Panc1 (cell line): ENCODE measurements around the gene NKPD1.

Experiments
- CTCF ChIP-seq: fragments of 450-650 bp; IDR thresholded peaks from 2 replicates; pipeline ENCODE4 v1.5.1; 2017; ENCODE audit warnings: mild to moderate bottlenecking
- POLR2AphosphoS5 ChIP-seq: IDR thresholded peaks from 2 replicates; pipeline ENCODE4 v1.6.1; 2012; ENCODE audit warnings: mild to moderate bottlenecking, low read depth, low read length, moderate library complexity
- SIN3A ChIP-seq: IDR thresholded peaks from 2 replicates; pipeline ENCODE4 v1.6.1; 2012; ENCODE audit warnings: low read depth, mild to moderate bottlenecking, low read length, moderate library complexity, borderline replicate concordance; ENCODE audit not compliant: insufficient read depth
- TF ChIP-seq, protein P1 (sequence below), 2 experiments: IDR thresholded peaks; 2 replicates each; pipeline ENCODE4 v1.6.1; 2011 to 2012; ENCODE audit warnings: low read depth in 2 of 2, control low read depth in 1 of 2, low read length in 1 of 2, mild to moderate bottlenecking in 1 of 2, moderate library complexity in 1 of 2; ENCODE audit not compliant: insufficient read depth in 1 of 2

GRCh38 chr19:45178262-45179071 is 17.7 kb upstream of the NKPD1 start, which contains the start of gene BLOC1S3:
- TF ChIP-seq, protein P1, sequence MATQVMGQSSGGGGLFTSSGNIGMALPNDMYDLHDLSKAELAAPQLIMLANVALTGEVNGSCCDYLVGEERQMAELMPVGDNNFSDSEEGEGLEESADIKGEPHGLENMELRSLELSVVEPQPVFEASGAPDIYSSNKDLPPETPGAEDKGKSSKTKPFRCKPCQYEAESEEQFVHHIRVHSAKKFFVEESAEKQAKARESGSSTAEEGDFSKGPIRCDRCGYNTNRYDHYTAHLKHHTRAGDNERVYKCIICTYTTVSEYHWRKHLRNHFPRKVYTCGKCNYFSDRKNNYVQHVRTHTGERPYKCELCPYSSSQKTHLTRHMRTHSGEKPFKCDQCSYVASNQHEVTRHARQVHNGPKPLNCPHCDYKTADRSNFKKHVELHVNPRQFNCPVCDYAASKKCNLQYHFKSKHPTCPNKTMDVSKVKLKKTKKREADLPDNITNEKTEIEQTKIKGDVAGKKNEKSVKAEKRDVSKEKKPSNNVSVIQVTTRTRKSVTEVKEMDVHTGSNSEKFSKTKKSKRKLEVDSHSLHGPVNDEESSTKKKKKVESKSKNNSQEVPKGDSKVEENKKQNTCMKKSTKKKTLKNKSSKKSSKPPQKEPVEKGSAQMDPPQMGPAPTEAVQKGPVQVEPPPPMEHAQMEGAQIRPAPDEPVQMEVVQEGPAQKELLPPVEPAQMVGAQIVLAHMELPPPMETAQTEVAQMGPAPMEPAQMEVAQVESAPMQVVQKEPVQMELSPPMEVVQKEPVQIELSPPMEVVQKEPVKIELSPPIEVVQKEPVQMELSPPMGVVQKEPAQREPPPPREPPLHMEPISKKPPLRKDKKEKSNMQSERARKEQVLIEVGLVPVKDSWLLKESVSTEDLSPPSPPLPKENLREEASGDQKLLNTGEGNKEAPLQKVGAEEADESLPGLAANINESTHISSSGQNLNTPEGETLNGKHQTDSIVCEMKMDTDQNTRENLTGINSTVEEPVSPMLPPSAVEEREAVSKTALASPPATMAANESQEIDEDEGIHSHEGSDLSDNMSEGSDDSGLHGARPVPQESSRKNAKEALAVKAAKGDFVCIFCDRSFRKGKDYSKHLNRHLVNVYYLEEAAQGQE (IDR thresholded peaks at IDR 0.05; ENCODE audit: insufficient read depth in 1 of 2, low read depth in 2 of 2, low read length in 1 of 2), result no peak
- TF ChIP-seq CTCF (no peak; the same call in 1 of the 2 replicates), POLR2AphosphoS5 (0 out of 2 replicates have a peak, but pooled peaks have one; percentile 38), SIN3A (peak; percentile 89)
